NCI-H1417 treated with DMSO at 0.1 percent for 48 hours (cell line): ENCODE results near the gene CYP4F22.
"Not testable (repeated sequence)": the region's sequence is repeated elsewhere in the genome, so short reads cannot be mapped to it uniquely, and the experiment has no call there.

Experiments
- DNase-seq: peaks from one replicate; lab custom pipeline; 2025; lab: John Stamatoyannopoulos, UW

Gene CYP4F22

DNA sequence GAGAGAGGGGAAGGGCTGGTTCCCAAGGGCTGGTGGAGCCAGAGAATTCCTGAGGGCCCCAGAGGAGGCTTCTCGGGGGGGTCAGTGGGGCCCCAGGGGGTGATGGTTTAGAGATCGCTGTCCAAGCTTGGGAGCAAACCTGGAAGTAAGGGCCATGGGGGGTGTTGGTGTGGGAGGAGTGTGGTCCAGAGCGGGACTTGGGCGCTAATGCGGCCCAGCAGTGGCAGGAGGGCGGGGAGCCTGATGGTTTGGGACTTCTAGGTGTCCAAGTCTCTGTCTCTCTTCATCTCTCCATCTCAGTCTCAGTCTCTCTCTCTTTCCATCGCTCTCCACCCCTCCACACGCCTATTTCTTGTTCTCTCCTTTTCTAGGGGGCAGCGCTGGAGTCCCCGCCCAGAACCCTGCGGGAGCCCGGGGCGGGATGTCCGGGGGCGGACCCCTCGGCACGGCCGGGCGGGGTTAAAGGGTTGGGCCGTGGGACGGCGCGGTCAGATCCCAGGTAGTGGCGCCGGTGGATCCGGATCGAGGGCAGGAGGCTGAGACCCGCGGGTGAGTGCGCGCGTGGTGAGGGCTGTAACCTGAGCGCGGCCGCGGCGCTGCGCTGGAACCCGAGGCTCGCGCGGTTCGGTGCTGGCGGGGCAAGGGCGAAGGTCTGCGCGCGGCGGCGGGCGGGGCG lies at the start of gene CYP4F22:
Gene CYP4F22 (plus strand): TSS at position 491 of the 676 bp plus-strand sequence. CDS start 16,812 bp downstream, outside the sequence.
- DNase-seq, result no peak

DNA sequence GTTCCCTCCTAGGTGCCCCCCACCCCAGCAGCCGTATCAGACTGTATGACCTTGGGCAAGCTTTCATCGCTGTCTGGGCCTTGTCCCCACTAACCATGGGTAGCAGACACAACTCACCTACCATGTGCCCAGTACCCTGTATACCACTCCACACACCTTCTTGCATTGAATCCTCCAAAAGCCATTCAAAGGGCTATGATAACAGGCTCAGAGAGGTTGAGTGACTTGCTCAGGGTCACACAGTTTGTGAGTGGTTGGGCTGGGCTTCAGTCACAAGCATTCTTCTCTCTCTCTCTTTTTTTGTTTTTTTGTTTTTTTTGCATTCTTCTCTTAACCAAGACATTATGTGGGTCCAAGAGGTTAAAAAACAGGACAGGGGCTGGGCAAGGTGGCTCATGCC lies 46.6 kb upstream of the CYP4F22 start:
- no peak for DNase-seq

DNA sequence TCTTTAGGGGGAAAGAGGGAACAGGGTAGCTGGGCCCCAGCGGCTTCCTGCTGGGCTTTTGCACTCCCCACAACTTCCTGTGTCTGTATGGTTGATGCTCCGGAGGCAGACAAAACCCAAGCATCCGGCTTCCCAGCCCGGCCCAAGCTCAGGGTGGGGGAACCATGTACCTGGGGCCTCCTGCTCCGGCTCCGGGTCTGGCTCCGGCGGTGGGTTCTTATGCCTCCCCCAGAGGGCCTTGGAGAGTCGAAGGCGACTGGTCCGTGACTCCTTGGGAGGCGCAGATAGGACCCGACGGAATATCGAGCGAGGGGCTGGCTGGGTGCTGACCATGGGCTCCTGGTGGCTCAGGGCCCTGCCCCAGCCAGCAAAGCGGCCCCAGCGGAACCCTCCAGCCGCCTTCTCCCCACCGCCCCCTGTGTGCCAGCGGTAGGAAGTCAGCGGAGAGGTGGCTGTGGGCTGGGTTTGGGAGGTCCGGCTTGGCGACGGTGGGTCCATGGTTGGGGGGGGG lies 44.4 kb upstream of the CYP4F22 start:
- DNase-seq, result no peak

- DNase-seq, result no peak
These were observed 43.6 kb upstream of the CYP4F22 start, which contains the start of gene RASAL3 for GRCh38 chr19:15464394-15465385. Gene RASAL3 (minus strand): TSS chr19:15464544. CDS start chr19:15464358, 186 bp downstream.

- no peak for DNase-seq
These were observed 41.2 kb upstream of the CYP4F22 start for GRCh38 chr19:15466851-15467733.

GRCh38 chr19:15467734-15468214 lies 40.6 kb upstream of the CYP4F22 start:
- no peak for DNase-seq

GRCh38 chr19:15468675-15469512 lies 39.4 kb upstream of the CYP4F22 start:
- no peak for DNase-seq

- no peak for DNase-seq
These were observed 38.6 kb upstream of the CYP4F22 start for GRCh38 chr19:15469513-15470297.

DNA sequence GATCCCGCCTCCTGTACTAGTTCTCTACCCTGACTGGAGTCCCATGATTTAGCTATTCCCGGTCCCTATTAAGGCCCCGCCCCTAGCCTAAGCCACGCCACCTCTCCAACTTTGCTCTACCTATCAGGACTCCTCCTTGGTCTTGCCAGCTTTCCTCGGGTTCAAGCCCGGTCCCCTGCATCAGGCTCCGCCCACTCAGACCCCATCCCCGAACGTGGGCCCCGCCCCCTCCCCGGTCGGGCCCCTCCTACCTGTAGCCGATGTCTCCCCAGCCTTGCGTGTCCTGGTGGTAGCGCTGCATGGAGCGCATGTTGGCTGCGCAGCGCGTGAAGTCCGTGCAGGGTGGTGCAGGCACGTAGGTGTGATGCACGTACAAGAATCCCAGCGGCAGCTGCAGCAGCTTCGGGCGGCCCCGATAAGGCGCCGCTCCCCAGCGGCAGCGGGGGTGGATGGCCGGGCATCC lies 36.7 kb upstream of the CYP4F22 start:
- no peak for DNase-seq

GRCh38 chr19:15473821-15474220 lies 34.5 kb upstream of the CYP4F22 start:
- DNase-seq, result not testable (repeated sequence)

DNA sequence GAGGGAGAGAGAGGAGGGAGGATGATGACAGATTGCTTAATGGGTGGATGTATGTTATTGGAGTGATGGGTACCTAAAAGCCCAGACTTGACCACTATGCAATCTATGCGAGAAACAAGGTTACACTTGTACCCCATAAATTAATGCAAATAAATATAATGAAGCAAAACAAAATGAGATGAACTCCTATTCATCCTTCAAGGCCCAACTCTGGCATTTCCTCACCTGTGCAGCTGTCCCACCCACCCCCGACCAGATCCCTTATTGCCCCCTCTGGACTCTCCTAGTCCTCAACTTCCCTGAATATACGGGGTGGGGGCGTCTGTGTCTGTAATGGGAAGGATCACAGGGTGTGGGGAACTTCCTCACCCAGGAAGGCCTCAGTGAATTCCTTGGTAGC lies 33.2 kb upstream of the CYP4F22 start:
- DNase-seq, result no peak

DNA sequence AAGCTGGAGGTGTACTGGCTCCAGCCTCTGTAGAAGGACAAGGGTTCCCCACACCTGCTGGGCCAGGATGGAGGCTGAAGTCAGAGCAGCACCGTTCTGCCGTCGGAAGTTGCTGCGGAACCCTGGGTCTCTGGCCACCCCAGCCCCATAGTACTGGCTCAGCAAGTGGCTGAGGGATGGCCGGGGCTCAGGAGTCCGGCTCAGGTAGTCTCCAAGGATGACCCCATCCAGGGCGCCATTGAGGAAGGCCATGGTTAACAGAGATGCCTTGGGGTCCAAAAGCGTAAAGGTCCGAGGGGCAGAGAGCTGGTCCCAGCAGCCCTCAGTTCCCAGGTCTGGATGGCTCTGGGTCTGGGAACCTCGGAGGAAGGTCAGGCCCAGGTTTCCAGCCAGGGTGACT lies 32.7 kb upstream of the CYP4F22 start:
- no peak for DNase-seq

DNA sequence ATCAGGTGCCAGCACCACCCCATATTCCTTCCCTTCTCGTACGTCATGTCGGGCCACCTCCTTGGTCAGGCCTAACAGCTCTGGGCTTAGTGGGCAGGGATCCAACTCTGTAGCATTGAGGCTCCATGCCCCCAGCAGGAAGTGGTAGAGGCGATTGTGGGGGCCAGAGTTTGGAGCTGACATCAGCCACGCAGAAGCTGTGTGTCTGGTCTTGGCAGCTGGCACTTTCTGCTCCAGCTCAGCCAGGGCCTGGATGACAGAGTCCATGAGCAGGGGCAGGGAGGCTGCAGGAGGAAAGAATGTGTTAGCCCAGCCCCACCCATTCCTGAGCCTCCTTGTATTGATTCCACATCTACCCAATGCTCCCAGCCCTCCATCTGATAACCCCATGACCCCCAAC lies 32.0 kb upstream of the CYP4F22 start:
- no peak for DNase-seq

DNA sequence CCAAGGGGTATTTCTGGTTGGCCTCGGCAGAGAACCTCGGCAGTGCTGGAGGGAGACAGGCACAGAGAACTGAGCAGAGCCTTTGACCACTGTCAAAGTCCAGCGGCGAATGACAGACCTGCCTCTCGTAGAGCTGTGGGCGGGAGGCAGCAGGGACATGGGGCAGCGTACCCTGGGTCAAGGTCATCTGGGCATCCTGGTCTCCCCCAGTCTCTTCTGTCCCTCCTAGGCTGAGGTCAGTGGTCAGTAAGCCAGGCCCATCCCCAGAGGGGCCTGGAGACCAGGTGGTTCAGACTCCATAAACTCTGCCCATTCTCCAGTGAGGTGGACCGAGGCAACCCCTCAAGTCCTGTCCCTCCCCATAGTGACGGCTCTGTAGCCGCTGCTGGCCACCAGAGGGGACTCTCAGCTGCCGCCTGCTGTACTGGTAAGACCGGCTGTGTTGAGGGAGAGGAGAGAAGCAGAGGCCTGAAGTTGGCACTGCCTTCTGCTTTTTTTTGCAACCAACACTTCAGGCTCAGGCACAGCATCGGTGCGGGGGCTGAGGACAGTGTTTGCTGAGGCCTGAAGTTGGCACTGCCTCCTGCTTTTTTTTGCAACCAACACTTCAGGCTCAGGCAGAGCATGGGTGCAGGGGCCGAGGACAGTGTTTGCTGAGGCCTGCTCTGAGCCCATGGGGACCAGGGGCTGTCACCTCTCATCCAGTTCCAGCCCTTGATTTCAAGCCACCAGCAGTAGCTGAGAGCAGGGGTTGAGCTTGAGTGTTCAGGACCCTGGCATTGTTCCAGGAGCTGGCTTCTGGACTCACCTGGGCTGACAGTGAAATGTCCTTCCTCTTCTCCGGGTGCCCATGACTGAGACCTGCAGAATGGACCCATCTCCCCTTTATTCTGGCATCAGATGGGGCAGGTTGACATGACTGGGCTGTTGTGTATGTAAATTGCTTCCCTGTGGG lies 28.7 kb upstream of the CYP4F22 start, which contains the start of gene PGLYRP2:
Gene PGLYRP2 (minus strand): TSS at position 111 of the 955 bp plus-strand sequence. CDS start 130 bp downstream, outside the sequence.
- no peak for DNase-seq

GRCh38 chr19:15480996-15481395 lies 27.3 kb upstream of the CYP4F22 start:
- DNase-seq, result not testable (repeated sequence)

DNA sequence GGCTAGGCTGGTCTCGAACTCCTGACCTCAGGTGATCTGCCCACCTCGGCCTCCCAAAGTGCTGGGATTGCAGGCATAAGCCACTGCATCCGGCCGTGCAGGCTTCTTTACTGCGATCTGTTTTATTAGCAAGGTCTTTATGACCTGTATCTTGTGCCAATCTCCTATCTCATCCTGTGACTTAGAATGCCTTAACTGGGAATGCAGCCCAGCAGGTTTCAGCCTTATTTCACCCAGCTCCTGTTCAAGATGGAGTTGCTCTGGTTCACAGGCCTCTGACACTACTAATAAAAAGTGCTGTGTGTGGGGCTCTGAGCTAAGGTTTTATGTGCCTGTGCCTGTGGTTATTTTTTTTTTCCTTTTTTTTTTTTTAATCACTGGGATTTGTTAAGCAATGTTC lies 22.6 kb upstream of the CYP4F22 start:
- DNase-seq, result not testable (repeated sequence)

DNA sequence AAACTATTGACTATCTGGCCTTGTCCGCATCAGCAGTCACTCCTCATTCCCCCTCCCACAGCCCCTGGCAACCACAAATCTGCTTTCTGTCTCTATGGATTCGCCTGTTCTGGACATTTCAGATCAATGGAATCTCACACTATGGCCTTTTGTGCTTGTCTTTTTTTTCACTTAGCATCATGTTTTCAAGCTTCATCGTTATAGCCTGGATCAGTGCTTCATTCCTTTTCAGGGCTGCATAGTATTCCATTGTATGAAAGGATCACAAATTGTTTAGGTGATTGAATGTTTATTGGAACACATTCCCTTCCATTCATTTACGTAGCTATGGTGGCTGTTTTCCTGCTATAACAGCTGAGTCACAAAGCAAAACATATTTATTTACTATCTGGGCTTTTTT lies 21.3 kb upstream of the CYP4F22 start:
- no peak for DNase-seq

GRCh38 chr19:15488489-15489226 lies 19.7 kb upstream of the CYP4F22 start:
- no peak for DNase-seq
